Esophagus squamous epithelium (tissue), 4 donors: Measurements from ENCODE around the gene KDM1B.

Source experiments
- CTCF ChIP-seq, 6 experiments: fragments of 450-650 bp in 4 of 6; fragments of 200-600 bp in 2 of 6; sonication (generic) in 2 of 6; IDR thresholded peaks; one replicate each; pipeline ENCODE4 v1.5.1; 2016 to 2019; ENCODE audit warnings: antibody characterized with exemption in 6 of 6, mild to moderate bottlenecking in 4 of 6, moderate library complexity in 4 of 6
- POLR2A ChIP-seq, 4 donors: fragments of 450-650 bp; IDR thresholded peaks; one replicate each; pipeline ENCODE4 v1.6.1; 2017; ENCODE audit warnings: antibody characterized with exemption in 4 of 4, mild to moderate bottlenecking in 4 of 4, moderate library complexity in 3 of 4

GRCh38 chr6:18261877-18262276 lies 106.7 kb downstream of the KDM1B start:
- TF ChIP-seq CTCF (IDR thresholded peaks at IDR 0.05) (no peak), POLR2A (IDR thresholded peaks at IDR 0.05) (no peak)
